ENCODE data around the gene SRP19. TPM values are rescaled to one million over a fixed set of nuclear protein-coding genes. Genes with fewer than 3 reads are reported as not detected.
"Not testable (repeated sequence)": the region's sequence is repeated elsewhere in the genome, so short reads cannot be mapped to it uniquely, and the experiment has no call there.

SRP19 gene
- total RNA-seq, 3 donors from 2014 or later, result 72.6 to 83.7 (median 80.4) TPM

- ATAC-seq, result no peak
Measured at GRCh38 chr5:112857866-112858265, 3.2 kb upstream of the SRP19 start.

DNA sequence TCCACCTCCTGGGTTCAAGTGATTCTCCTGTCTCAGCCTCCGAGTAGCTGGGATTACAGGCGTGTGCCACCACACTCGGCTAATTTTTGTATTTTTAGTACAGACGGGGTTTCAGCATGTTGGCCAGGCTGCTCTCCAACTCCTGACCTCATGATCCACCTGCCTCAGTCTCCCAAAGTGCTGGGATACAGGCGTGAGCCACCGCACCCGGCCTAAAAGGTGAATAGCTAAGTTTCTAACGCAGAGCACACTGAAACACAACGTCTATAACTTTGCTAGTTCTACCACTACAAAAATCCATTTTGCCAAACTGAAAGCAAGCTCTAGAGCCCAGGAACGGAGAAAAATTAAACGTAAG lies 537 bp upstream of the SRP19 start:
- H3K4me3 Mint-ChIP-seq, result peak overlapping the region; percentile 97
- H3K36me3 Mint-ChIP-seq (ENCODE audit: insufficient read depth), result peaks cover 14% of the 10 kb centered on the region
- H3K9me3 Mint-ChIP-seq, DNase-seq, ATAC-seq: not testable (repeated sequence)
- H3K4me1 Mint-ChIP-seq (ENCODE audit: low read depth), result peaks cover 28% of the 10 kb centered on the region
- H3K27me3 Mint-ChIP-seq (ENCODE audit: low read depth), result peaks cover 14% of the 10 kb centered on the region

More at GRCh38 chr5:112857866-112858265, 3.2 kb upstream of the SRP19 start:
- Mint-ChIP-seq H3K9me3 (peaks cover 11% of the 10 kb centered on the region), H3K4me3 (no peak overlapping the region), H3K36me3 (ENCODE audit: insufficient read depth) (peaks cover 9% of the 10 kb centered on the region), H3K4me1 (ENCODE audit: low read depth) (peaks cover 14% of the 10 kb centered on the region), H3K27me3 (ENCODE audit: low read depth) (peaks cover 30% of the 10 kb centered on the region)
- DNase-seq, result no peak

GRCh38 chr5:112861638-112861985 lies 525 bp downstream of the SRP19 start:
- H3K4me3 Mint-ChIP-seq, result peak overlapping the region; percentile 97
- no peak for ATAC-seq
- peaks cover 30% of the 10 kb centered on the region for H3K4me1 Mint-ChIP-seq (ENCODE audit: low read depth)
- no peaks in the 10 kb centered on the region for H3K9me3 Mint-ChIP-seq
- H3K27me3 Mint-ChIP-seq (ENCODE audit: low read depth), result peaks cover 4% of the 10 kb centered on the region
- no peak for DNase-seq
- peaks cover 14% of the 10 kb centered on the region for H3K36me3 Mint-ChIP-seq (ENCODE audit: insufficient read depth)

DNA sequence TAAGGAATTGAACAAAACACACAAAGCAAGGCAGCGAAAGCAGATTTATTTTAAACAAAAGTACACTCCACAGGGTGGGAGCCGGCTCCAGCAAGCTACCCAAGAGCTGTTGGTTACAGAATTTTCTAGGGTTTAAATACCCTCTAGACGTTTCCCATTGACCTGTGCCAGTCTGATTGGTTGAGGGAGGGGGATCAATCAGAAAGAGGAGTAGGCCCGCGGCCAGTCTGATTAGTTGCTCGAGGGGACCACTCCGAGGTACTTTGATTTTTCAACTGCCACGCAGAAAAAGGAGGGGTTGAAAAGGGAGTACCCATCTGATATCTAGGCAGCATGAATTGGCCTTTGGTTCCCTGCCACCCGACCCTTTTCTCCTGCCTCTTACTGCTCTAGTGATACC lies 998 bp downstream of the SRP19 start:
- ATAC-seq, result no peak
- Mint-ChIP-seq H3K36me3 (ENCODE audit: insufficient read depth) (peaks cover 18% of the 10 kb centered on the region), H3K27me3 (ENCODE audit: low read depth) (peaks cover 4% of the 10 kb centered on the region), H3K4me3 (peak overlapping the region; percentile 97), H3K4me1 (ENCODE audit: low read depth) (peaks cover 34% of the 10 kb centered on the region), H3K9me3 (no peaks in the 10 kb centered on the region)
- DNase-seq, result no peak

DNA sequence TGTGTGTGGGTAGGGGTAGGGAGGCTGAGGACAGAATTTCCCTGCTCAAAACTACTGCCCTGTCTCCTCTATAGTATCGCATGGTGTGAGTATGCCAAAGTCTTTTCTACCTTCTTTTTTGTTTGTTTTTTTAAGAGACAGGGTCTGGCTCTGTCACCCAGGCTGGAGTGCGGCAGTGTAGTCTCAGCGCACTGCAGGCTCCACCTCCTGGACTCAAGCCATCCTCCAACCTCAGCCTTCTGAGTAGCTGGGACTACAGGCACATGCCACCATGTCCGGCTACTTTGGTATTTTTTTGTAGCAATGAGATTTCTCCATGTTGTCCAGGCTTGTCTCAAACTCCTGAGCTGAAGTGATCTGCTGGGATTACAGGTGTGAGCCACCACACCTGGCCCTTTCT lies 2.5 kb downstream of the SRP19 start:
- Mint-ChIP-seq H3K27me3 (ENCODE audit: low read depth) (no peaks in the 10 kb centered on the region), H3K4me1 (ENCODE audit: low read depth) (peaks cover 39% of the 10 kb centered on the region), H3K9me3 (no peaks in the 10 kb centered on the region), H3K4me3 (peak overlapping the region; percentile 61), H3K36me3 (ENCODE audit: insufficient read depth) (peaks cover 26% of the 10 kb centered on the region)
- DNase-seq (no peak), ATAC-seq (no peak)

DNA sequence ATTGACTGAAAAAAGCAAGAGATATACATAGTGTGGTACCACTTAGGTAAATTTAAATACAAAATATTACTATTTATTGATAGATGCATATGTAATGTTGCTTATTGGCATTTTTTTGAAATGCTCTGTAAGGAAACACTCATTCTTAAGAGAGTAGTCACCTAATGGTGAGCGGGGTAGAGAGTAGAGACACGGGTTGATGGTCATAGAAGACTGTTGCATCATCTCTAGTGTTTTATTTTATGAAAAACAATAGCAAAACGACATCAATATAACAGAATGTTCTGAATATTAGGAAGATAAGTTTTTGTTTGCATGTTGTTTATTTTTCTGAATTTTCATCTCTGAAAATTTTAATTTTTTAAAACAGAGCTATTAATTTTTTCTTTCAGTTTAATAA lies 4.0 kb downstream of the SRP19 start:
- Mint-ChIP-seq H3K4me1 (ENCODE audit: low read depth) (peaks cover 51% of the 10 kb centered on the region), H3K36me3 (ENCODE audit: insufficient read depth) (peaks cover 35% of the 10 kb centered on the region), H3K27me3 (ENCODE audit: low read depth) (no peaks in the 10 kb centered on the region), H3K9me3 (no peaks in the 10 kb centered on the region), H3K4me3 (no peak overlapping the region)
- DNase-seq (no peak), ATAC-seq (no peak)

GRCh38 chr5:112866739-112867138 lies 5.7 kb downstream of the SRP19 start:
- Mint-ChIP-seq H3K27me3 (ENCODE audit: low read depth) (no peaks in the 10 kb centered on the region), H3K4me1 (ENCODE audit: low read depth) (peaks cover 45% of the 10 kb centered on the region), H3K36me3 (ENCODE audit: insufficient read depth) (peaks cover 41% of the 10 kb centered on the region), H3K4me3 (no peak overlapping the region), H3K9me3 (no peaks in the 10 kb centered on the region)
- ATAC-seq (peak; percentile 28 to 40), DNase-seq (no peak)

- ATAC-seq (no peak), DNase-seq (no peak)
- Mint-ChIP-seq H3K4me1 (ENCODE audit: low read depth) (peaks cover 43% of the 10 kb centered on the region), H3K36me3 (ENCODE audit: insufficient read depth) (peaks cover 42% of the 10 kb centered on the region), H3K9me3 (no peaks in the 10 kb centered on the region), H3K27me3 (ENCODE audit: low read depth) (no peaks in the 10 kb centered on the region), H3K4me3 (no peak overlapping the region)
Measured at GRCh38 chr5:112867411-112867810, 6.3 kb downstream of the SRP19 start.

- Mint-ChIP-seq H3K36me3 (ENCODE audit: insufficient read depth) (peaks cover 37% of the 10 kb centered on the region), H3K4me3 (no peak overlapping the region), H3K4me1 (ENCODE audit: low read depth) (peaks cover 35% of the 10 kb centered on the region), H3K9me3 (no peaks in the 10 kb centered on the region), H3K27me3 (ENCODE audit: low read depth) (no peaks in the 10 kb centered on the region)
- DNase-seq, result no peak
- ATAC-seq, result peak; percentile 73 to 83
Measured at GRCh38 chr5:112869948-112870347, 8.9 kb downstream of the SRP19 start.

GRCh38 chr5:112870966-112871365 lies 9.9 kb downstream of the SRP19 start:
- Mint-ChIP-seq H3K36me3 (ENCODE audit: insufficient read depth) (peaks cover 37% of the 10 kb centered on the region), H3K4me1 (ENCODE audit: low read depth) (peaks cover 35% of the 10 kb centered on the region), H3K9me3 (no peaks in the 10 kb centered on the region), H3K4me3 (no peak overlapping the region), H3K27me3 (ENCODE audit: low read depth) (no peaks in the 10 kb centered on the region)
- ATAC-seq (no peak), DNase-seq (no peak)

- Mint-ChIP-seq H3K27me3 (ENCODE audit: low read depth) (no peaks in the 10 kb centered on the region), H3K4me1 (ENCODE audit: low read depth) (peaks cover 41% of the 10 kb centered on the region), H3K36me3 (ENCODE audit: insufficient read depth) (peaks cover 38% of the 10 kb centered on the region), H3K9me3 (no peaks in the 10 kb centered on the region), H3K4me3 (no peak overlapping the region)
- ATAC-seq (no peak), DNase-seq (no peak)
Measured at GRCh38 chr5:112876362-112876761, 15.3 kb downstream of the SRP19 start.

GRCh38 chr5:112878101-112878500 lies 17.0 kb downstream of the SRP19 start:
- Mint-ChIP-seq H3K4me3 (no peak overlapping the region), H3K9me3 (no peaks in the 10 kb centered on the region), H3K36me3 (ENCODE audit: insufficient read depth) (peaks cover 33% of the 10 kb centered on the region), H3K4me1 (ENCODE audit: low read depth) (peaks cover 38% of the 10 kb centered on the region), H3K27me3 (ENCODE audit: low read depth) (no peaks in the 10 kb centered on the region)
- DNase-seq, result no peak
- ATAC-seq, result no peak

- Mint-ChIP-seq H3K9me3 (no peaks in the 10 kb centered on the region), H3K36me3 (ENCODE audit: insufficient read depth) (peaks cover 30% of the 10 kb centered on the region), H3K27me3 (ENCODE audit: low read depth) (no peaks in the 10 kb centered on the region), H3K4me3 (peak overlapping the region; percentile 4), H3K4me1 (ENCODE audit: low read depth) (peaks cover 35% of the 10 kb centered on the region)
- DNase-seq, result peak; percentile 41
- ATAC-seq, result peak; percentile 87 to 89
Measured at GRCh38 chr5:112878760-112879159, 17.7 kb downstream of the SRP19 start.

GRCh38 chr5:112880219-112880964 lies 19.3 kb downstream of the SRP19 start:
- H3K4me3 Mint-ChIP-seq, result no peak overlapping the region

GRCh38 chr5:112883192-112883591 lies 22.1 kb downstream of the SRP19 start:
- H3K4me1 Mint-ChIP-seq (ENCODE audit: low read depth), result peaks cover 44% of the 10 kb centered on the region
- no peak for ATAC-seq
- no peak for DNase-seq
- H3K4me3 Mint-ChIP-seq, result no peak overlapping the region
- H3K36me3 Mint-ChIP-seq (ENCODE audit: insufficient read depth), result peaks cover 38% of the 10 kb centered on the region
- no peaks in the 10 kb centered on the region for H3K9me3 Mint-ChIP-seq
- no peaks in the 10 kb centered on the region for H3K27me3 Mint-ChIP-seq (ENCODE audit: low read depth)

More at GRCh38 chr5:112880219-112880964, 19.3 kb downstream of the SRP19 start:
- H3K4me1 Mint-ChIP-seq (ENCODE audit: low read depth), result peaks cover 34% of the 10 kb centered on the region
- H3K27me3 Mint-ChIP-seq (ENCODE audit: low read depth), result no peaks in the 10 kb centered on the region
- H3K36me3 Mint-ChIP-seq (ENCODE audit: insufficient read depth), result peaks cover 36% of the 10 kb centered on the region
- ATAC-seq (no peak), DNase-seq (no peak)
- H3K9me3 Mint-ChIP-seq, result no peaks in the 10 kb centered on the region

Data from activated T-cell treated with anti-CD3 and anti-CD28 coated beads, Interleukin-2, amount 50 U/mL, for 4 hours (primary cell).